NCI-H187 treated with DMSO at 0.1 percent for 48 hours (cell line): ENCODE results near the gene HLX.

Source experiments
- DNase-seq: peaks from one replicate; lab custom pipeline; 2025; lab: John Stamatoyannopoulos, UW

HLX gene

GRCh38 chr1:220879076-220879508 lies at the start of gene HLX:
HLX (plus strand) TSS chr1:220879443; CDS start chr1:220879858, 415 bp downstream.
- DNase-seq, result no peak

GRCh38 chr1:220833436-220833835 lies 45.8 kb upstream of the HLX start:
- no peak for DNase-seq

GRCh38 chr1:220834155-220834870 lies 44.9 kb upstream of the HLX start:
- DNase-seq, result no peak

GRCh38 chr1:220838578-220838977 lies 40.7 kb upstream of the HLX start:
- no peak for DNase-seq

- DNase-seq, result no peak
These were observed 39.8 kb upstream of the HLX start for GRCh38 chr1:220839474-220839873.

GRCh38 chr1:220841293-220841692 lies 38.0 kb upstream of the HLX start:
- no peak for DNase-seq

GRCh38 chr1:220843481-220844011 lies 35.7 kb upstream of the HLX start:
- DNase-seq, result no peak

GRCh38 chr1:220852408-220852807 lies 26.8 kb upstream of the HLX start:
- no peak for DNase-seq

GRCh38 chr1:220872296-220872695 lies 6.9 kb upstream of the HLX start:
- DNase-seq, result no peak

GRCh38 chr1:220873087-220873486 lies 6.2 kb upstream of the HLX start:
- DNase-seq, result no peak

- DNase-seq, result no peak
These were observed 5.2 kb upstream of the HLX start for GRCh38 chr1:220873868-220874655.

- no peak for DNase-seq
These were observed 4.0 kb upstream of the HLX start for GRCh38 chr1:220875260-220875659.

- DNase-seq, result no peak
These were observed 2.5 kb upstream of the HLX start for GRCh38 chr1:220876511-220877376.

GRCh38 chr1:220877377-220878095 lies 1.7 kb upstream of the HLX start:
- DNase-seq, result no peak

GRCh38 chr1:220878191-220879075 lies 810 bp upstream of the HLX start:
- DNase-seq, result no peak

- DNase-seq, result no peak
These were observed 492 bp downstream of the HLX start for GRCh38 chr1:220879509-220880361.

- no peak for DNase-seq
These were observed 1.1 kb downstream of the HLX start for GRCh38 chr1:220880362-220880670.

GRCh38 chr1:220880726-220881506 lies 1.7 kb downstream of the HLX start:
- DNase-seq, result no peak
